Testis (tissue), 5 donors: ENCODE data around the gene AGRN. TPM values are rescaled to one million over a fixed set of nuclear protein-coding genes. Genes with fewer than 3 reads are reported as not detected.

Experiments used
- DNase-seq: peaks from one replicate; pipeline ENCODE4 v3.0.0-alpha.2; 2019
- H3K27ac ChIP-seq, 2 donors: fragments of 200-600 bp; sonication (generic); one replicate each; pipeline ENCODE4 v1.5.1; 2019
- H3K27me3 ChIP-seq: fragments of 200-600 bp; sonication (generic); one replicate; pipeline ENCODE4 v1.5.1; 2019
- H3K36me3 ChIP-seq: fragments of 200-600 bp; sonication (generic); one replicate; pipeline ENCODE4 v1.5.1; 2017; ENCODE audit warnings: low read depth; ENCODE audit errors: missing control alignments
- H3K4me1 ChIP-seq: fragments of 200-600 bp; sonication (generic); one replicate; pipeline ENCODE4 v1.5.1; 2019
- H3K4me3 ChIP-seq, 2 donors: fragments of 200-600 bp; sonication (generic); one replicate each; pipeline ENCODE4 v1.5.1; 2017 to 2019
- H3K9me3 ChIP-seq: fragments of 200-600 bp; sonication (generic); one replicate; pipeline ENCODE4 v1.5.1; 2017
- CTCF ChIP-seq, 3 experiments: fragments of 450-650 bp in 2 of 3; fragments of 200-600 bp in 1 of 3; sonication (generic) in 1 of 3; IDR thresholded peaks; one replicate each; pipeline ENCODE4 v1.5.1; 2016 to 2019; ENCODE audit warnings: antibody characterized with exemption in 3 of 3, mild to moderate bottlenecking in 2 of 3, moderate library complexity in 1 of 3
- POLR2A ChIP-seq: fragments of 450-650 bp; IDR thresholded peaks from one replicate; pipeline ENCODE4 v1.6.1; 2017; ENCODE audit warnings: antibody characterized with exemption, mild to moderate bottlenecking, moderate library complexity
- WGBS, 2 donors: methylation state at CpG; one replicate each; pipeline ENCODE4 v1.1.5; 2018; 5-methylcytosine and 5-hydroxymethylcytosine counted together
- intact Hi-C: fragments of 100-400 bp; cut with DNase I; formaldehyde crosslinking; loops from one replicate; pipeline ENCODE4 v1.15.1; 2023; ENCODE audit warnings: low total_unique reads
- long read RNA-seq, 2 donors: transcript quantifications; one replicate each; lab custom pipeline, GENCODE V29; 2026
- polyA plus RNA-seq: library from polyadenylated mRNA; stranded (reverse); fragments of 350-450 nt; fragmentation: Illumina TruSeq; extraction: RNeasy Lipid Tissue Mini Kit (QIAGEN cat#74804); gene quantifications from one replicate; pipeline ENCODE4 v1.2.3, GENCODE V29; 2014; ENCODE audit warnings: low read depth, low replicate concordance; ENCODE audit not compliant: insufficient read depth
- total RNA-seq, 2 donors: library from RNA; depleted of rRNA; stranded (reverse); fragments of >200 nt; gene quantifications; one replicate each; pipeline ENCODE4 v1.2.3, GENCODE V29; 2016

AGRN gene
- total RNA-seq (100 to 1,000 TPM in 1 of 2 donors, 10 to 100 TPM in 1; 99.4 to 108 TPM), polyA plus RNA-seq (48.9 TPM)
- long read RNA-seq, donor 1, full-length matches to known transcripts = 4 of 4 reads
- long read RNA-seq, donor 1, partial matches to known transcripts = 0 of 4 reads
- long read RNA-seq, donor 1, other reads (novel, unspliced or antisense) = 0 of 4 reads
- long read RNA-seq, donor 2 = 0 reads

DNA sequence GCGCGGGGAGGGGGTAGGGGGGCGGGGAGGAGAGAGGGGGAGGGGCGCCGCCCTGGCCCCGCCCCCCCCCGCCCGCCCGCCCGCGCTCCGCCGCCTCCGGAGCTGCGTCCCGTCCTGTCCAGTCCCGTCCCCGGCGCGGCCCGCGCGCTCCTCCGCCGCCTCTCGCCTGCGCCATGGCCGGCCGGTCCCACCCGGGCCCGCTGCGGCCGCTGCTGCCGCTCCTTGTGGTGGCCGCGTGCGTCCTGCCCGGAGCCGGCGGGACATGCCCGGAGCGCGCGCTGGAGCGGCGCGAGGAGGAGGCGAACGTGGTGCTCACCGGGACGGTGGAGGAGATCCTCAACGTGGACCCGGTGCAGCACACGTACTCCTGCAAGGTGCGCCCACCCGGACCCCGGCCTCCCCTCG lies at the start of gene AGRN:
TSS of gene AGRN (plus strand) at position 121 of the 405 bp plus-strand sequence. CDS start at position 174, 53 bp downstream.
- H3K9me3 ChIP-seq = no peaks in the 10 kb centered on the region
- no peaks in the 10 kb centered on the region for H3K36me3 ChIP-seq
- peak within 1 kb of the TSS in 1 of 2 donors; percentile 93 for H3K27ac ChIP-seq
- DNase-seq = no peak
- no peaks in the 10 kb centered on the region for H3K27me3 ChIP-seq
- intact Hi-C loops = no loop called here
- peak within 1 kb of the TSS; percentile 63 to 78 for H3K4me3 ChIP-seq
- TF ChIP-seq CTCF (IDR thresholded peaks at IDR 0.05) = no peak
- TF ChIP-seq POLR2A = no peak
- peaks cover 20% of the 10 kb centered on the region for H3K4me1 ChIP-seq
- WGBS, 2 donors = 0% methylated on average over 48 of the region's 58 CpGs; no CpG with 5 or more reads in 1 of the 2 donors

GRCh38 chr1:970242-970972 lies 49.5 kb upstream of the AGRN start:
- WGBS, 2 donors = 40 to 75% methylated on average over 2 to 29 of the region's 33 CpGs
- DNase-seq = no peak
- Histone ChIP-seq H3K27me3 (no peaks in the 10 kb centered on the region), H3K4me3 (no peak overlapping the region), H3K4me1 (peaks cover 5% of the 10 kb centered on the region), H3K36me3 (no peaks in the 10 kb centered on the region), H3K27ac (no peak overlapping the region), H3K9me3 (no peaks in the 10 kb centered on the region)
- TF ChIP-seq CTCF (IDR thresholded peaks at IDR 0.05) (no peak), POLR2A (no peak)
- intact Hi-C loops = loop anchor here (10.0 kb wide), 1 partner anchor 66 kb away; no protein-coding TSS in a partner anchor

GRCh38 chr1:970973-971730 lies 48.8 kb upstream of the AGRN start:
- Histone ChIP-seq H3K4me1 (peaks cover 9% of the 10 kb centered on the region), H3K9me3 (no peaks in the 10 kb centered on the region), H3K27ac (no peak overlapping the region), H3K27me3 (no peaks in the 10 kb centered on the region), H3K4me3 (no peak overlapping the region), H3K36me3 (no peaks in the 10 kb centered on the region)
- 52 to 90% methylated on average over 2 to 41 of the region's 42 CpGs for WGBS, 2 donors
- intact Hi-C loops = loop anchor here (10.0 kb wide), 1 partner anchor 66 kb away; no protein-coding TSS in a partner anchor
- no peak for DNase-seq
- TF ChIP-seq POLR2A (no peak), CTCF (IDR thresholded peaks at IDR 0.05) (no peak)

- H3K27ac ChIP-seq = no peak overlapping the region
- DNase-seq = no peak
- no peak overlapping the region for H3K4me3 ChIP-seq
- no peaks in the 10 kb centered on the region for H3K36me3 ChIP-seq
- TF ChIP-seq POLR2A = no peak
- intact Hi-C loops = loop anchor here (10.0 kb wide), 1 partner anchor 67 kb away; no protein-coding TSS in a partner anchor
- no peaks in the 10 kb centered on the region for H3K9me3 ChIP-seq
- no peaks in the 10 kb centered on the region for H3K27me3 ChIP-seq
- H3K4me1 ChIP-seq = peaks cover 9% of the 10 kb centered on the region
- 81 to 83% methylated on average over 18 to 34 of the region's 34 CpGs for WGBS, 2 donors
Observed at GRCh38 chr1:971751-972506, 48.0 kb upstream of the AGRN start.
